Stimulated activated CD8-positive, alpha-beta memory T cell treated with anti-CD3 and anti-CD28 coated beads, Interleukin-4, amount 100 ng/mL, for 4 hours (primary cell): ENCODE data around the gene PCDH18.
"Not testable (repeated sequence)": the region's sequence is repeated elsewhere in the genome, so short reads cannot be mapped to it uniquely, and the experiment has no call there.

Experiments used
- DNase-seq, 2 donors: peaks; one replicate each; pipeline ENCODE4 v3.0.0-alpha.2; 2020; ENCODE audit warnings: low read depth in 2 of 2, low spot score in 1 of 2

PCDH18 gene, protein sequence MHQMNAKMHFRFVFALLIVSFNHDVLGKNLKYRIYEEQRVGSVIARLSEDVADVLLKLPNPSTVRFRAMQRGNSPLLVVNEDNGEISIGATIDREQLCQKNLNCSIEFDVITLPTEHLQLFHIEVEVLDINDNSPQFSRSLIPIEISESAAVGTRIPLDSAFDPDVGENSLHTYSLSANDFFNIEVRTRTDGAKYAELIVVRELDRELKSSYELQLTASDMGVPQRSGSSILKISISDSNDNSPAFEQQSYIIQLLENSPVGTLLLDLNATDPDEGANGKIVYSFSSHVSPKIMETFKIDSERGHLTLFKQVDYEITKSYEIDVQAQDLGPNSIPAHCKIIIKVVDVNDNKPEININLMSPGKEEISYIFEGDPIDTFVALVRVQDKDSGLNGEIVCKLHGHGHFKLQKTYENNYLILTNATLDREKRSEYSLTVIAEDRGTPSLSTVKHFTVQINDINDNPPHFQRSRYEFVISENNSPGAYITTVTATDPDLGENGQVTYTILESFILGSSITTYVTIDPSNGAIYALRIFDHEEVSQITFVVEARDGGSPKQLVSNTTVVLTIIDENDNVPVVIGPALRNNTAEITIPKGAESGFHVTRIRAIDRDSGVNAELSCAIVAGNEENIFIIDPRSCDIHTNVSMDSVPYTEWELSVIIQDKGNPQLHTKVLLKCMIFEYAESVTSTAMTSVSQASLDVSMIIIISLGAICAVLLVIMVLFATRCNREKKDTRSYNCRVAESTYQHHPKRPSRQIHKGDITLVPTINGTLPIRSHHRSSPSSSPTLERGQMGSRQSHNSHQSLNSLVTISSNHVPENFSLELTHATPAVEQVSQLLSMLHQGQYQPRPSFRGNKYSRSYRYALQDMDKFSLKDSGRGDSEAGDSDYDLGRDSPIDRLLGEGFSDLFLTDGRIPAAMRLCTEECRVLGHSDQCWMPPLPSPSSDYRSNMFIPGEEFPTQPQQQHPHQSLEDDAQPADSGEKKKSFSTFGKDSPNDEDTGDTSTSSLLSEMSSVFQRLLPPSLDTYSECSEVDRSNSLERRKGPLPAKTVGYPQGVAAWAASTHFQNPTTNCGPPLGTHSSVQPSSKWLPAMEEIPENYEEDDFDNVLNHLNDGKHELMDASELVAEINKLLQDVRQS

DNA sequence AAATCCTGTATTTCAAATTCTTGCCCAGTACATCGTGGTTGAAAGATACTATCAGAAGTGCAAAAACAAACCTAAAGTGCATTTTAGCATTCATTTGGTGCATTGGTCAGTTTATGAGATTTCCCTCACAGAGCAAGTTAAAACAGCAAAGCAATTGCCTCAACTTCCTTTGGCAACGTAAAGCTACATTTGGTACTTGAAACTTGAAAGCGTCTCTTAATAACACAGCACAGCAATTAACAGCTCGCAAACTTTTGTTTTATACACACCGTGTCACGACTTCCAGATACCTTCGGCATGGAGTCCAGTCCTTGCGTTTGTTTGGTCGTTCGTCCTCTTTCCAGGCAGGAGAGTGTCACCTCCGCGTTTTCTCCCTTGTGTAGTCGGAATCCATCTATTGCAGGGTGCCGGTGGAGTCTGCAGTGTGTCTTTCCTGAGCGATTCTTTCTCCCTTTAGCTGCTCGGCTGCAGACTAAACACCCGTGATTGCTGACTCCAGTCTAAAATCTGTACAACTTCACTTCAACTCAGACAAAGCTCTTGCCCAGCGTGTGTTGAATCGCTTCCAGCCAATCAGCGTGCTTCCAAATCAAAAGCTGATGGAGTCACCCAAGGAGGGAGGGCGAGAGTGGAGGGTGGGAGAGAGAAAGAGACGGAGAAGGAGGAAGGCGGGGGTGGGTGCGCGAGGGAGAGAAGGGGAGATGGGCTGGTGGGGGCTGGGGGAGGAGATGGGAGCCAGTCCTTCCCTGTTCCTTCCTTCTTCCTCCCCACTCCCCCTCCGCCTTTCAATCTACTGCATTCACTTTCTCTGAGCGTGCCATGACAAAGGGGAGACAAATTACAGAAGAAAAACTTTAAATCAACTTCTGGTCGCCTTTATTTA lies at the start of gene PCDH18:
Gene PCDH18 (minus strand): TSS at position 509 of the 883 bp plus-strand sequence. CDS start 406 bp downstream, at position 103.
- DNase-seq, result no peak

DNA sequence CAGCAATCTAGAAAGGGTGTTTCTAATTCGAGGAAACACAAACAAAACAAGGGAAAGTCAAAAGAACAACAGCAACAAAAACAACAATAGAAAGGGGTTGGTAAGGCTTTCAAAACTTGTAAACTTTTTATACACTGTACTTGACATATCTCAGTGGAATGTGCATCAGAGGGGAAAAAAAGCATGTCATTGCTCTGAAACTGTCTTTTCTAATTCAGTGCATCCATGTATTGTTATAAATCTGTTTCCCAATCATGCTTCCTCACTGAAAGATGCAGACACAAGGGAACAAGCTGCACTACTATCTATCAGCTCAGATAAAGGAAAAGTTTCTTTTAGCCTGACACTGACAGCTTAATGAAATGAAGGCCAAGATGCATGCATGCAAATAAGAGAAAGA lies 44.2 kb upstream of the PCDH18 start:
- DNase-seq, result no peak

DNA sequence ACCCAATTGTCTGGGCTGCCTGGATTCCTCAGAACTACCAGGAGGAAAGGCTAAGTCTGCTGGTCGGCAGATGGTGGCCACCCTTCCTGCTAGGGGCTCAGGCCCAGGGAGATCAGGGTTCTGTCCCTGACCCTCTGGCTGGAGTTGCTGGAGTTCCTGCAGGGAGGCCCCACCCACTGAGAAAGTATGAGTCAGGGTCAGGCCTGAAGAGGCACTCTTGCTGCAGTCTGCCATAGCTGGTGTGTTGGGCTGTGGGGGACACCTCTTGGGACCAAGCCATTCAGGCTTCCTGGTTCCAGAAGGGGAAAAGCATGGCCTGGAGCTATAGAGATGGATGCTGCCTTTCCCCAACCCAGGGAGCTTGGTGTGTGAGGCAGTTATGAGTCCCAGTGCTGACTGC lies 40.4 kb upstream of the PCDH18 start:
- no peak for DNase-seq

DNA sequence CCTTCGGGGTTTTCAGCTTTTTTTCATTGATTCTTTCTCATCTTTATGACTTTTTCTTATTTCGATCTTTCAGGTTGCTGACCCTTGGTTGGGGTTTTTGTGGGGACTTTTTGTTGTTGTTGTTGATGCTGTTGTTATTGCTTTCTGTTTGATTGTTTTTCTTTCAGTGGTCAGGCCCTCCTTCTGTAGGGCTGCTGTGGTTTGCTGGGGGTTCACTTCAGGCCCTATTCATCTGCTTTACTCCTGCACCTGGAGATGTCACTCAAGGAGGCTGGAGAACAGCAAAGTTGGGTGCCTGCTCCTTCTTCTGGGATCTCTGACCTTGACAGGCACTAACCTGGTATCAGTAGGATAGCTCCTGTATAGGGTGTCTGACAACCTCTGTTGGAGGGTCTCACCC lies 39.9 kb upstream of the PCDH18 start:
- no peak for DNase-seq

DNA sequence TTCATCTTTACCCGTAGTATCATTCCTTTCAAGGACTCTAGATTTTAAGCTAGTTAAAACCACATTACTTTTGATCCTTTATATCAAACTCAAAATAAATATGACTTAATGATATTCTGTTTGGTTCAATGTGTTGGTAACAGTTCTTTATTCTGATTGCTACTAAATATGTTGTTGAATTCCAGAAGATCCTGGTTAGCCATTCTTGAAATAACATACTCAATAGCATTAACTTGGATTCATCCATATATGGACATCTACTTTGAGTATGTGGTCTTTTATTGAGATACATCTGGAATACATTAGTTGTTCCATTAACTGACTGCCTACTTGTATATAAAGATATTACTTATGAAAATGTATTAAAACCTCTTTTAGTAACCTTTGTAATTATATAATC lies 27.5 kb upstream of the PCDH18 start:
- DNase-seq, result no peak

DNA sequence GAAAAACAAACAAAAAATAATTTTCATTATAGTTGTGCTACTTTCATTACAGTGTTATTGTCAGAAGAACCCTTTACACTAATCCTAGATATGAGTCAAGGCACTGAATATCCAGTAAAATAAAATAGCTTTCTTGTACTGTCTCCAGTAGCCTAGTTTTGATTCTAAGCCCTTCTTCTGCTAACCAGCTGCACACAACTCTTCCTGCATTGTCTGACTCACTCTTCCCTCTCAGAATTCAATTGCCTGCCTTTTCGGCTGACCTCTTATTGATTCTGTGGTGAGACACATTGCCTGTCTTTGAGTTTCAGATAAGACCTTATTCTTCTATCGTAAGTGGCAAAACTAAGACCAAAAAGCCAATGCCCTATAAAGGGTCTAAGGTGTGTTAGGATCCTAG lies 26.7 kb upstream of the PCDH18 start:
- DNase-seq, result no peak

DNA sequence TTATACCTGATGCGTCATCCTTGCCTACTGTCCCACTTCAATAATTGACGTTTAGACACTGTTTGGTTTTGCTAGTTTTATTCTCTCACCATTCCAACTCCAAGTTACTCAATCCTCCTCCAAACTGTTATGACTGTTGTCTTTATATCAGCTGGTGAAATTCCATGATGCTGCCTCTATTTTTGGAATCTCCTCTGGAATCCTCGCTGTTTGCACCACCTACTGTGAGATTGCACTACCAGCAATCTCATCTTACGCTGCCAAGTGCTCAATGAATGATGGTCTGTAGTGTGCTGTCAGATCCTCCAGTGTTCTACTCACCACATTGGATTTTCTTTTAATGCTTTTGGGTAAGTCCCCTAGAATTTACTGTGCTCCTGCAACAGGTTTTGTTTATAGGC lies 13.2 kb upstream of the PCDH18 start:
- no peak for DNase-seq

DNA sequence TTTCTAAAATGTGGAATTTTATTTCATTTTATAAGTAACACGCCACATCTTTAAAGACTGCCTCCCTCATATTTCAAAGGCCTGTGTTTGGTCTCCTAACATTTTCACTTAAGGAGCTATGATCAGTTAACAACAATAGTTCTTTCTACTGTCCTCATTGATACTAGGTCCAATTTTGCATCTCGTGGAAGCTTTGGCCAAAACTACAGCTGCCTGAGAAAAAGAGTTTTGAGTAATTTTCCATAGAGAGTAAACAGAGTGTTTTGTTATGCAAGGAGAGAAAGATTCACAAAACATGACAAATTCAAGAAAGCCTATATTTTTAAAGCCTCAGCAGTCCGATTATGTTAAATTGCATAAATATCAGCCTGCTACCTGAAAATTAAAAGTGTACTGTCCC lies 11.4 kb upstream of the PCDH18 start:
- no peak for DNase-seq

DNA sequence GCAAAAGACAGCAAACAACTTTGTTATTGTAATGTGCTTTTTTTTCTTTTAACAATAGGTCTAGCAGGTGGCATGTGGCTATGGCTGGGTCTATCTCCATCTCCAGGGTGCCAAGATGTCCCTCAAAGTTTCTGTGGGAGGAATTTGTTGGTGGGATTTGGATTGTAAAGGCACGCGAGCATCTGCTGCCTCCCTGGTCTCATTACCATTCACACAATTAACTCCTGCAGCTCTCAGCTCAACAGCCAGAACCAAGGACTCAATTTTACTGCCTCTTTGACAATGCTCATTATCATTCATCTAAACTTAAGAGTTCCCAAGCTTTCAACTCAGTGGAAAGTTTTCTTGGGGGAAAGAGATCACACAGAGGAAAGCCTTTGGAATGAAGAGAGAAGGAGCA lies 10.9 kb upstream of the PCDH18 start:
- DNase-seq, result no peak

DNA sequence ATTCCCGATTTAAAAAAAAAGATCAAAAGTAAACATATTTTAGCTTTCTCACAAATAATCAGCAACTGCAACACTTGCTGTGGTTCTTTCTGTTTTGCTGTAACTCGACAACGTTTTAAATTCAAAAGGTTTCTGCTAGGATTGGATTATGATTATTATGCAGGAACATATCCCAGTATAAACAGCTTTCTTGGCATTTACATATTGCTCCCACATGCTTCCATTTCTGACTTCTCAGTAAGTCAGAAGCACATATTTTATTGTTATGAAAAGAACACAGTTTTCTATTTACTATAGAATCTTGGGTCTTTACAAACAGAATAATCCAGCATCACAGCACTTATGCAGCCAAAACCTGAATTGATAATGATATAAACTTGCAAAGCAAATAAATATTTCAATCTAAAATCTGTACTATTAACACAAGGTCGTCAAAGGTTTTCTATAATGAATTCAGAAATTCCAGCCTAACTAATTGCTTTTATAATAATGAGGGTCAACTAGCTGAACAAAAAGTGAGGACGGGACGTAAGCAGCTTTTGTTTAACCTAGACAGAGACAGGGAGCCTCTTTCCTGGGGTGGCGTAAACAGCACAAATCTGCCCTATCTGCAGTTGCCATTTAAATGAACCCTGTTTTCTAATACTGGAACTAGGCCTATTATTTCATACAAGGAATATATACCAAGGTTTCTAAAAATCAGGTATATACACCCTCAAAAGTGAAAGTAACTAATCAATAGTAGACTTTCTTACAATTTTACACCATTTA lies 9.8 kb upstream of the PCDH18 start:
- DNase-seq, result no peak

DNA sequence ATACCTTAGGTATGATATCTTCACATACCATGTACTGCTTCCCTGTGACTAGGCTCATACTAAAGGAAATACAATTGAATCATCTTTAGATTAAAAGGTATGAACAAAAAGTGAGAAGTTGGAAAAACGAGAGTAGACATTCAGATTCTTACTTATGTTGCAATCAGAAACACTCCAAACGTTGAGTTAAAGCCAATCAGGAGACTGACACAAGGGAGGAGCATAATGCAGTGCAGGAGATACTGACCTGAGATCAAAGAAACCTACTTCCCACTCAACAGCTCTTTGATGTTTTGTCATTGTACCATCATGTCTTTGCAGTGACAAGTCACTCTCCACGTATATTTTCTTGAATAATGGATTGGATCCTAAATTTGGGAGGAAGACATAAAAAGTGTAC lies 8.9 kb upstream of the PCDH18 start:
- no peak for DNase-seq

DNA sequence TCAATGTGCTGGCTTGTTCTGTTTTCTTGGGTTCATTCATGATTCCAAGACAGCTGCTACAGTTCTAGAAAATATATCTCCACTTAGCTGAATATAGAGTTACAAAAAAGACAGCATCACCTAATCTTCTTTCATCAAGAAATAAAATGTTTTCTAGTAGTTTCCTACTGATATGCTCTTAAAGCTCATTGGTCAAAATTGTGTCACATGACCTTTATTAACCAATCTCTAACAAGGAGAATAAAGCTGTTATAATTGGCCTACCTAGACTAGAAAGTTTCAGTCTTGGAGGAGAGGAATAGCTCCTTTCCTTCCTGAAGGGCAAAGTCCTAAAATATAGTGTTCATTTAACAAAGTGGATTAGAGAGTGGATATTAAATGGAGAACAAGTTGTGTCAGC lies 8.1 kb upstream of the PCDH18 start:
- DNase-seq, result no peak

DNA sequence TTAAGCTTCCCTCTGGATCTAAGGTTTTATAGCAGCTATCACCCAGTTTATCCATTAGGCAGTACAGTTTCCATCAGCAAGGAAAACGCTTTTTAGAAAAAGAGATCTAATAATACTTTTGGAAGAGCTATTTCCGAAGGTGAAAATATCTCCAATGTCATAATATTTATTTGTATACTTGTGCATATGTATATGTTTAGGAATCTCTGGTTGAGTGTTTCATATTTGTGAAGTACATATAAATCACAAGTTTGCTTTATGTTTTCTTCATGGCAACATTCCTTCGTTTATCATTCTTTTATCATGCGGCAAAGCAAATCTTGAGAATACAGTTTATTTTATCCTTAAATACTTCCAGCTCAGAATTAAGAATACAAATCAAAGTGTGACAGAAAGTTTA lies 6.2 kb upstream of the PCDH18 start:
- DNase-seq, result no peak

DNA sequence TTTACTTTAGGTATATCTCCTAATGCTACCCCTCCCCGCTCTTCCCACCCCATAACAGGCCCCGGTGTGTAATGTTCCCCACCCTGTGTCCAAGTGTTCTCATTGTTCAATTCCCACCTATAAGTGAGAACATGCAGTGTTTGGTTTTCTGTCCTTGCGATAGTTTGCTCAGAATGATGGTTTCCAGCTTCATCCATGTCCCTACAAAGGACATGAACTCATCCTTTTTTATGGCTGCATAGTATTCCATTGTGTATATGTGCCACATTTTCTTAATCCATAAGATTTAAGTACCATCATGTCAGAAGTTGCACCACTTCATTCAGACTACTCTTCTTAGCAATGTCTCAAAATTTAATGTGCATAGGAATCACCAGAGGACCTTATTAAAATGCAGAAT lies 5.5 kb upstream of the PCDH18 start:
- not testable (repeated sequence) for DNase-seq

DNA sequence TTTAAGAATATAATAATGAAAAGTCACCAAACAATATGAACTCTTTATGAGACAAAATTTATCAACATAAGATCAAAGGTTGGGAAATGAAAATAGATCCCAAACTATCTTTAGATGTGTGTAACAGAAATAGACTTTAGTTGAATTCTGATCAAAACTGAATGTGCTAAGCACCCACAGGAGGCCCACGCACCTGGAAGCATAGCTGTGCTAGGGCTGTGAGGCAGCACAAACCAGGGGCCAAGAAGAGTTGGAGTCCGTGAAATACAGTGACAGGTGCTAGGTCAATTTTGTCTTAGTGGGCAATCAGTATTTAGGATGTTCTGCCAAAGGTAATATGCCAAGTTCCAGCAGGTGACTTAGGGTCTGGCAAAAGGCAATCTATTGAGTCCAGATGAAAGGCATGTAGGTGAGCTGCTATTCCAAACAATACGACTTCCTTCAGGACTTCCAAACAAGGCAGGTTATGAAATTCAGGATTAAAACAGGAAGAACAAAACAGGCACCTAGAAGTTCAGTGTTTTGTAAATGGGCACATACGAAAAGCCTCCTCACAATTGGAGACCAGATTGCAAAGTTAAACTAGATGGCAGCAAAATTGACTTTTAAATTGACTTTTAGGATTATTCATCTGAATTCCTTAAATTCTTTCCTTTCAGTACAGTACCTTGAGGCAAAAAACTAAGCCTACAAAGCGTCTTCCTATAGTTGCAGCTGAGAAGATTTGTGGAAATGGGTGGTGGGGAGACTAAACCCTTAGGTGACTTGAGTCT lies 4.7 kb upstream of the PCDH18 start:
- DNase-seq, result no peak

DNA sequence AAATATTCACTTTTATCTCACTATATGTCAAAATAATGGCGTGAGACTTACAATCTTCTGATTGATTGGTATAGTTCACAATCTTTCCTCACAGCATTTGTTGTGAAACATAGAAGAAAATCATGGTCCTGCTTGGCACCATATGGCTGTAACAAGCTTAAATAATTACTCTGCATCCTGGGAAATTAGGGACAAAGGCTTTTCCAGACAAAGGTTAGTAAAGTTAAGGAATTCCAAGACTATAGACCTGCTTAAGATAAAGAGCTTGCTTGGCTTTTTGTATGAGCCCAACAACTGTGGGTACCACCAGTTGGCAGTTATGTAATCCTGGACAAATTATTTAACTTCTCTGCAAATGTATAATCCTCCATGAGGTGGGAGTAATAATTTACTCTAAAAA lies 3.4 kb upstream of the PCDH18 start:
- no peak for DNase-seq

DNA sequence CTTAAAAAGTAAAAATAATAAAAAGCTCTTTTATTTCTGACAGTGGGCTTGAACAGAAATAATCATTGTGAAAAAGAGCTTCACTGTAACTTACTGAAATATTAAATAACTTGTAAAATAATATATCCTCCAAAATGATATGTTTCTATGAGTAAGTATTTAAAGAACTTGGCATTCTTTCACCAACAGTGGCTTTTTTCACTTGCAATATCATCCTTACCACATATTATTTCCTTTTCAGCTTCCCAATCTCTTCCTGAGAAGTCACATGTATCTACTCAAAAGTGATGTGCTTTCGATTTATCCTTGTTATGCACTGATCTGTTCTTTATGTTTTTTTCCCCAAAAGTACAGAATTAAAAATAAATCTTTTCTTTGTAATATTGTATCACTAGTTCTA lies 2.2 kb upstream of the PCDH18 start:
- DNase-seq, result no peak

DNA sequence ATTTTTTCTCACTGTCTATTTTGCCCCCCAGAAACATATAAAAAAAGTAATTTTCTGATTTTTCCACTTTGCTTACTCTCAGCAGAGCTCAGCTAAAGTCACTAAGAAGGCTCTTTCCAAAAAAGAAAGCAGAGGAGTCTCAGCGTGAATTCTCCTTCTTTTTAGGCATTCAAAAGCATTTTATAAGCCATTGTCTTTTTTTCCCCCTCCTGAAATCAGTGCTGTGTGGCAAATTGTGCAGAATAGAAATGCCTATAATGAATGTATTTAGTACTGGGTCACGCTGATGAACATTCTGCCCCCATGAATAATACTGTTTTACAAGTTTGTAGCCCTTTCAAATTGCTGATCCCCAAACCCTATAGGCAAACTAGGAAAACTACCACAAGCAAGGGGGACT lies 1.6 kb upstream of the PCDH18 start:
- no peak for DNase-seq

DNA sequence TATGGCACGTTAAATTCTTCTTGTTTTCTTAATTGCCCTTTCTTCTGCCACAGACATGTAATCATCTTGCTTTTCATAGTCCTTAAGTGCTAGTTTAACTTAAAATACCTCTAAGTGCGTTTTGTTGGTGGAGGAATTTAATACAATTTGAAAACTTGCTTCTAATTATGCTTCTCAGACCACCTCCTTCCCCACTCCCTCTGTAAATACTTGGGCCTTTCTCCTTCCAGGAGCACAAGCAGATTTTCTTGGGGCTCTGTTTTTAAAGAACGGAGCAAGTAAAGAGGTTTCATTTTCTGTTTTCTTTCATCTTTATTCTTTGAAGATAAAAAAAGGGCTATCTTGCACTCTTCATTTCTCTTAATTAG lies 559 bp upstream of the PCDH18 start:
- no peak for DNase-seq
